ENCODE results near the gene ZNF669. TPM values are rescaled to one million over a fixed set of nuclear protein-coding genes. Genes with fewer than 3 reads are reported as not detected.

The ZNF669 gene
- polyA plus RNA-seq, 3 donors: 5.1 to 8.9 (median 8.9) TPM

DNA sequence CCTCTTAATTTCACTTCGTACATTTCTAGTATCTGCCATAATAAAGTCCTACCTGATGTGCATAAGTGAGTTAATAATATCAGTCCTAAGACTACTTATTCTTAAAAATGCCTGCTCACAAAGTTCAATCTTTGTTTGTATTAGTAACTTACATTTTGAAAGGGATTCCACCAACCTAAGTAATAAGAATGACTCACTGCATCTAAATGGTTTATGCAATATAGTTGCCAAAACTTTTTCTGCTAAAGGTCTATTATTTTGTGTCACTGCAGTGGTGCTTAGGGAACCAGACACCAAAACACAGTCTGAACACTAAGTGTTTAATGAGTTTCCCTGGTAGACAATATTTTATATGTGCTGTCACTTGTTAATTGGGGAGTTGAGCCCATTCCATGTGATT, 1.8 kb downstream of the ZNF669 start:
- peaks cover 0 to 5% of the 10 kb centered on the region in 2 donors for H3K27me3 ChIP-seq (ENCODE audit: control insufficient read depth in 2 of 2, insufficient read depth in 2 of 2, low read length in 2 of 2)
- peaks cover 3 to 9% (median 5%) of the 10 kb centered on the region in 3 donors for H3K27me3 Mint-ChIP-seq (ENCODE audit: low read depth in 3 of 3)
- intact Hi-C loops (cut with micrococcal nuclease): loop anchor here in 1 of 2 donors (10.0 kb wide), 1 partner anchor 112 kb away; no protein-coding TSS in a partner anchor
- peaks cover 14% of the 10 kb centered on the region for H3K4me1 Mint-ChIP-seq
- H3K9me3 ChIP-seq (replicated peaks in 1 of 2; ENCODE audit: control insufficient read depth in 1 of 2, insufficient read depth in 1 of 2, low read length in 2 of 2): peaks cover 48 to 62% of the 10 kb centered on the region in 2 donors
- no peak overlapping the region for H3K9ac ChIP-seq (ENCODE audit: insufficient read depth, low read length, poor library complexity, severe bottlenecking)
- H3K27ac Mint-ChIP-seq: no peak overlapping the region
- peak in 2 of 3 donors; percentile 25 to 26 for DNase-seq
- H3K4me1 ChIP-seq (ENCODE audit: control insufficient read depth in 1 of 2, insufficient read depth in 2 of 2, low read length in 2 of 2): peaks cover 12% of the 10 kb centered on the region in 2 donors
- no peak overlapping the region for H3K4me3 Mint-ChIP-seq
- H3K79me2 ChIP-seq (ENCODE audit: insufficient read depth, low read length): peaks cover 21% of the 10 kb centered on the region
- peaks cover 39 to 57% of the 10 kb centered on the region in 2 donors for H3K36me3 Mint-ChIP-seq
- H3K9me3 Mint-ChIP-seq: peaks cover 33 to 83% (median 75%) of the 10 kb centered on the region in 7 donors
- no peaks in the 10 kb centered on the region for H4K20me1 ChIP-seq (ENCODE audit: insufficient read depth, low read length)
- no peak overlapping the region for H3K4me3 ChIP-seq (replicated peaks in 1 of 3; ENCODE audit: low read depth in 2 of 3, low read length in 3 of 3)
- WGBS (ENCODE audit: insufficient coverage): no CpG with 5 or more reads among the region's 1 CpG
- H3K27ac ChIP-seq (ENCODE audit: low read depth in 1 of 2, low read length in 2 of 2): no peak overlapping the region
- H3K4me2 ChIP-seq (replicated peaks; ENCODE audit: extremely low read depth, low read length, poor library complexity, severe bottlenecking): no peak overlapping the region
- TF ChIP-seq, protein P1, sequence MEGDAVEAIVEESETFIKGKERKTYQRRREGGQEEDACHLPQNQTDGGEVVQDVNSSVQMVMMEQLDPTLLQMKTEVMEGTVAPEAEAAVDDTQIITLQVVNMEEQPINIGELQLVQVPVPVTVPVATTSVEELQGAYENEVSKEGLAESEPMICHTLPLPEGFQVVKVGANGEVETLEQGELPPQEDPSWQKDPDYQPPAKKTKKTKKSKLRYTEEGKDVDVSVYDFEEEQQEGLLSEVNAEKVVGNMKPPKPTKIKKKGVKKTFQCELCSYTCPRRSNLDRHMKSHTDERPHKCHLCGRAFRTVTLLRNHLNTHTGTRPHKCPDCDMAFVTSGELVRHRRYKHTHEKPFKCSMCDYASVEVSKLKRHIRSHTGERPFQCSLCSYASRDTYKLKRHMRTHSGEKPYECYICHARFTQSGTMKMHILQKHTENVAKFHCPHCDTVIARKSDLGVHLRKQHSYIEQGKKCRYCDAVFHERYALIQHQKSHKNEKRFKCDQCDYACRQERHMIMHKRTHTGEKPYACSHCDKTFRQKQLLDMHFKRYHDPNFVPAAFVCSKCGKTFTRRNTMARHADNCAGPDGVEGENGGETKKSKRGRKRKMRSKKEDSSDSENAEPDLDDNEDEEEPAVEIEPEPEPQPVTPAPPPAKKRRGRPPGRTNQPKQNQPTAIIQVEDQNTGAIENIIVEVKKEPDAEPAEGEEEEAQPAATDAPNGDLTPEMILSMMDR (IDR thresholded peaks at IDR 0.05): no peak
- peaks cover 23 to 35% of the 10 kb centered on the region in 2 donors for H3K36me3 ChIP-seq (replicated peaks in 1 of 2; ENCODE audit: control insufficient read depth in 1 of 2, insufficient read depth in 2 of 2, low read length in 2 of 2)
- H2AFZ ChIP-seq (ENCODE audit: insufficient read depth, low read depth, low read length, poor library complexity, severe bottlenecking): no peak overlapping the region

DNA sequence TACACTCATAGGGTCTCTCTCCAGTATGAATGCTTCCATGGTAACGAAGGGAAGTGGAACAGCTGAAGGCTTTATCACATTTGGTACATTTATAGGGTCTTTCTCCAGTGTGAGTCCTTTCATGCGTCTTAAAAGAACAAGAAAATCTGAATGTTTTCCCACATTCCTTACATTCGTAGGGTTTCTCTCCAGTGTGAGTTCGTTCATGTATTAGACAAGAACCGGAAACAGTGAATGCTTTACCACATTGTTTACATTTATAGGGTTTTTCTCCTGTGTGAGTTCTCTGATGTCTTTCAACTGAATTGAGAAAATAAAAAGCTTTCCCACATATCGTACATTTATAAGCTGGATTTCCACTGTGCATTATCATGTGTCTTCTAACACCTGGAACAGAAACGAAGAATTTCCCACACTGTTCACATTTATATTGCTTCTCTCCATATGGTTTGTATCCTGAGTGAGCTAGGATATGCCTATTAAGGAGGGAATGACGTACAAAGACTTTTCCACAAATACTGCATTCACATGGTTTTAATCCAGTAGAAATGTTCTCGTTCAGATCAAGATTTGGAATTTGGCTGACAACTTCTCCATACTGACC, 3.4 kb downstream of the ZNF669 start:
- Mint-ChIP-seq H3K4me3 (no peak overlapping the region), H3K27ac (no peak overlapping the region), H3K4me1 (peaks cover 14% of the 10 kb centered on the region), H3K36me3 (peaks cover 39 to 65% of the 10 kb centered on the region in 2 donors), H3K27me3 (ENCODE audit: low read depth in 3 of 3) (peaks cover under 1 to 4% (median 3%) of the 10 kb centered on the region in 3 donors), H3K9me3 (peaks cover 45 to 87% (median 79%) of the 10 kb centered on the region in 7 donors)
- no peak overlapping the region for H3K27ac ChIP-seq (ENCODE audit: low read depth in 1 of 2, low read length in 2 of 2)
- H4K20me1 ChIP-seq (ENCODE audit: insufficient read depth, low read length): no peaks in the 10 kb centered on the region
- H3K9ac ChIP-seq (ENCODE audit: insufficient read depth, low read length, poor library complexity, severe bottlenecking): no peak overlapping the region
- peaks cover 53 to 71% of the 10 kb centered on the region in 2 donors for H3K9me3 ChIP-seq (replicated peaks in 1 of 2; ENCODE audit: control insufficient read depth in 1 of 2, insufficient read depth in 1 of 2, low read length in 2 of 2)
- H3K36me3 ChIP-seq (replicated peaks in 1 of 2; ENCODE audit: control insufficient read depth in 1 of 2, insufficient read depth in 2 of 2, low read length in 2 of 2): peaks cover 23 to 40% of the 10 kb centered on the region in 2 donors
- no peak overlapping the region for H3K4me2 ChIP-seq (replicated peaks; ENCODE audit: extremely low read depth, low read length, poor library complexity, severe bottlenecking)
- peaks cover 21% of the 10 kb centered on the region for H3K79me2 ChIP-seq (ENCODE audit: insufficient read depth, low read length)
- H3K4me3 ChIP-seq (replicated peaks in 1 of 3; ENCODE audit: low read depth in 2 of 3, low read length in 3 of 3): peak overlapping the region in 1 of 3 experiments; percentile 30
- TF ChIP-seq, protein P1 (IDR thresholded peaks at IDR 0.05): no peak
- intact Hi-C loops (cut with micrococcal nuclease): loop anchor here in 1 of 2 donors (10.0 kb wide), 1 partner anchor 114 kb away; no protein-coding TSS in a partner anchor
- peaks cover 0 to 5% of the 10 kb centered on the region in 2 donors for H3K27me3 ChIP-seq (ENCODE audit: control insufficient read depth in 2 of 2, insufficient read depth in 2 of 2, low read length in 2 of 2)
- H3K4me1 ChIP-seq (ENCODE audit: control insufficient read depth in 1 of 2, insufficient read depth in 2 of 2, low read length in 2 of 2): peaks cover 12% of the 10 kb centered on the region in 2 donors
- no peak overlapping the region for H2AFZ ChIP-seq (ENCODE audit: insufficient read depth, low read depth, low read length, poor library complexity, severe bottlenecking)
- WGBS (ENCODE audit: insufficient coverage): no CpG with 5 or more reads among the region's 9 CpGs
- no peak for DNase-seq
